Fibroblast of mammary gland (primary cell): ENCODE data around the gene RNF214.

Experiments
- DNase-seq: peaks from one replicate; pipeline ENCODE4 v3.0.0-alpha.2; 2010; ENCODE audit warnings: low read depth
- H3K4me3 ChIP-seq: 2 replicates; pipeline ENCODE4 v1.5.1; 2011; ENCODE audit warnings: low read depth, mild to moderate bottlenecking, low read length, moderate library complexity; ENCODE audit not compliant: control insufficient read depth
- CTCF ChIP-seq: conservative IDR thresholded peaks from 2 replicates; pipeline ENCODE4 v1.5.1; 2011; ENCODE audit warnings: low read depth, low read length, inconsistent platforms; ENCODE audit not compliant: control insufficient read depth, insufficient read depth

Gene RNF214

DNA sequence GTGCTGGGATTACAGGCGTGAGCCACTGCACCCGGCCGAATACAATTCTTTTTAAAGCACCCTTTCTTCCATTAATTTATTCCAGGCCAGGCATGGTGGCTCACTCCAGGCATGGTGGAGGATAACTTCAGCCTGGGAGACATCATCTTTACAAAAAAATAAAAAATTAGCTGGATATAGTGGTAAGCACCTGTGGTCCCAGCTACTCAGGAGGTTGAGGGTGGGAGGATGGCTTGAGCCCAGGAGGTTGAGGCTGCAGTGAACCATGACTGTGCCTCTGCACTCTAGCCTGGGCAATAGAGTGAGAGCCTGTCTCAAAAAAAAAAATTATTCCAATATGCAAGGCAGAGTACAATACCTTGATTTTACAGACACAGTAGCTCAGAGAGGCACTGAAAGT, 21.9 kb upstream of the RNF214 start:
- no peak for DNase-seq
- H3K4me3 ChIP-seq = no peak overlapping the region
- no peak for TF ChIP-seq CTCF

- no peak for TF ChIP-seq CTCF
- DNase-seq = no peak
- H3K4me3 ChIP-seq = no peak overlapping the region
Observed at GRCh38 chr11:117212697-117213355, 19.6 kb upstream of the RNF214 start.

- no peak for DNase-seq
- no peak overlapping the region for H3K4me3 ChIP-seq
- no peak for TF ChIP-seq CTCF
Observed at GRCh38 chr11:117214404-117215110, 17.9 kb upstream of the RNF214 start.

- H3K4me3 ChIP-seq = no peak overlapping the region
- DNase-seq = peak; percentile 61
- TF ChIP-seq CTCF = no peak
Observed at GRCh38 chr11:117217141-117218084, 15.1 kb upstream of the RNF214 start.

GRCh38 chr11:117218133-117218915, 14.1 kb upstream of the RNF214 start:
- no peak overlapping the region for H3K4me3 ChIP-seq
- no peak for TF ChIP-seq CTCF
- DNase-seq = peak; percentile 35

DNA sequence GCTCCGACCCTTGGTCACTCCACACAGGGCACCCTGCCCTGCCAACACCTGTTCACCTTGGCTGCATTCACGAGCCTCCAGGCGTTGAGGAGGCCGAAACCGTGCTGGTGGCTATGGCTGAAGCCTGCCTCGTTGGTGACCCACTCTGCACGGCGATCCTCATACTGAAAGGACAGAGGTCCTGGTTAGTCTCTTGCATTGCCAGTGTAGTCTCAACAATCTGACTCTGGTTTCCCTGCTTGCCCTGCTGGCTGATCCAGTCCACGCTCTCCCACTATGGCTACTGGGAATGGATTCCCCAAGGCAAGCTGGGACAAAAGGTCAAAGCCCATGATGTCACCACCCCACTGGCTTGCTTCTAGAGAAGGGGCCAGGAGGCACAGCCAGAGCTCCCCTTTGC, 13.5 kb upstream of the RNF214 start:
- no peak for TF ChIP-seq CTCF
- no peak overlapping the region for H3K4me3 ChIP-seq
- no peak for DNase-seq
